ENCODE measurements around the gene WDR47.
"Not testable (repeated sequence)": the region's sequence is repeated elsewhere in the genome, so short reads cannot be mapped to it uniquely, and the experiment has no call there.

WDR47 gene

DNA sequence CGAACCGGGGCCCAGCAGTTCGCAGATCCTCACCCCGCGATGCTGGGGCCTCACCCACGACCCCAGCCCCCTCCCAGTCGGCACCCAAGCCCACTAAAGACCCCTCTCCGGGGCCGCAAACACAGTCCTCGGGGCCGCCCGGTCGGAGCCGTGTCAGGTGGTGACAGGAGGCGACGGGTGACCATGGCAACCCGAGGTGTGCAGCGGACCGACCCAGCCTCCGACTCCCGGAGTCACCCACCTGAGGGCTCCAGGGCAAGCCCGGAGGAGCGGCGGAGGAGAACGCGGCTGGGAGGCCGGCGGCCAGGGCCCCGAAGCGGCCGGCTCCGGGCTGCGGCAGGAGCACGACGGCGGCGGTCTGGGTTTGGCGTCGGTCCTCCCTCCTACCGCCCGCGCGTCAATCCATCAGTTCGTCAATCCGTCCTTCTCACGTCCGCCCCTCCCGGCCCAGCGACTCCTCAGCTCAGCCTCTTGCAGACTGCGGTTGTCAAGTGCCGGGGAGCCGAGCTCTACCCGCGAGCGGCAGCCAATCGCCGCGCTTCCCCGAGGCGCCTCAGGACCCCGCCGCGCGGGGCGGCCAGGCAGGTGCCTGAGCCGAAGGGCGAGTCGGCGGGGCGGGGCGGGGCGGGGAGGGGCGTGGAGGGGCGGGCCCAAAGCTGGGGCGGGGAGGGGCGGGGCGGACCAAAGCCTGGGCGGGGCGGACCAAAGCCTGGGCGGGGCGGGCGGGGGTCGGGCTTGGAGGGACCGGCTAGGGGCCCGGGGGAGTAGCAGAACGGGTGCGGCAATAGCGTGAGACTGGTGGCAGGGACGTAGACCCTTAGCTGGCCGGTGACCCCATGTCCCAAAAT is at the start of gene WDR47:
Gene WDR47, minus strand, starts transcription at position 482 of the 848 bp plus-strand sequence. CDS start 18,590 bp downstream, outside the sequence.
- peak; percentile 97 for DNase-seq

DNA sequence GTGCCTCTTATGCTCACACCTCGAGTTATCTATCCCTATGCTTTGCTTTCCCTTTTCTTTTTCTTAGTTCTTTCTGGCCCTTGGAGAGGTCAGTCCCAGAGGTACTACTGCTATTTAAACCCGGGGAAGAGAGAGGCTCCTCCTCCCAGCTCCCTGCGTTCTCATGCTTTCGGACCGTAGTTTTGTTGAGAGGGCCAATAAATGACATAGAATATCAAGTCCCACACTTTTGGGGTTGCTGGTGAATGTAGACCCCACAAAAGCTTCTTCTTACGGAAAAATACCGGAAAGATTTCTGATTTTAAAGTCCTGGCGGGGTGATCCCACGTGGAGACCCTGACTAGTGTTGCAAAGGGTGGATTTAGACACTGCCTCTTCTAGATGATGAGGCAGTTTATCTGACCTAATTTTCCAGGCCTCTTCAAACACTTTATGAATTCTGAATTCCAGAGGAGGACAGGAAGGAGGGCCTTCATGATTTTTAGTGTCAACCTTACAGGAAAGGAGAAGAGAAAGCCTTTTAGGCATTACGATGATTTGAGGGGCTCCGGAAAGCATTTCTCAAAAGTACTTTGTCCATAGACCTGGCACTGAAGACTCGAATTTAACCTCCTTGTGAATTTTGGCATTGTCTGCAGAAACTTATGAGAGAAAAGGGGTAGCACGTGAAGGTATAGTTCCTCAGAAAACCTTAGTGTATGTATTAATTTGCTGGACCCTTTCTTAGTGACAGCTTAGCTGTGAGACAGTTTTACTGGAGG is 49.4 kb upstream of the WDR47 start:
- DNase-seq = no peak

DNA sequence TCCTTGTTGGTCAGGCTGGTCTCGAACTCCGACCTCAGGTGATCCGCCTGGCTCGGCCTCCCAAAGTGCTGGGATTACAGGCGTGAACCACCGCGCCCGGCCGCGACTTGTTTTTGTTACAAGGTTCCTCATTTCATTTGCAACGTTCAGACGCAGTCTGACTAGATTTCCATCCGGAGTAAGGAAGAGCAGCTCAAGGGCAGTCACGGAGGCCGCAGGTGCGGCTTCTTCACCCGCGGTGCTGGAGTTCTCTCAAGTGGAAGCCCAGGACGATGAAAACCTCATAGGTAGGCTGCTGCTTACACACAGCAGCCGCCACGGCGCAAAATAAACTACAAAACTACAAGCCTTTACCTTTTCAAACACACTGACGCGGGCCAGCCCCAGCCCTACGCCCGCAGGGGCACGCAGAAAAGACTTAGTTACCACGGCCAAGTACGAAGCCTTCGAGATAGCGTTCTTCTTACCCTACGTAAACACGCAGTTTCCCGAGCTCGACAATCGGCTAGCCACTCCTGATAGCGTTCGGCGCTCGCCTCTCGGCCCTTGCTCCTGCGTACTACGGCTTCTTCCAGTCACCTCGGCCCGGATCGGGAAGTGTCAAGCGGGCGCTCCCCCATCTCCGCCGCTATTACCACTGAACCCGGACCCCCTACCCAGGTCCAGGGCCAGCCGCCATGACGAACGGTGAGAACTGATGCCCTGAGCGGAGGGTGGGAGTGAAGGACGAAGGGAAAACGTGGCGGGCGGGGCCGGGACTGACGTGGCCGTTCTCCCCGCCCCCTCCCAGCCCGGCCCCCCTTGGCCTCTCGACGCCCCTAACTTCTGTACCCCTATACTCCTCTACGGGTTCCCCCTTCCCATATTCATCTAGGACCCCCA is 48.5 kb upstream of the WDR47 start, which contains the start of gene TMEM167B:
Gene TMEM167B, plus strand, starts transcription at position 569 of the 882 bp plus-strand sequence. Its CDS starts 109 bp downstream, at position 678.
- peak; percentile 90 for DNase-seq

DNA sequence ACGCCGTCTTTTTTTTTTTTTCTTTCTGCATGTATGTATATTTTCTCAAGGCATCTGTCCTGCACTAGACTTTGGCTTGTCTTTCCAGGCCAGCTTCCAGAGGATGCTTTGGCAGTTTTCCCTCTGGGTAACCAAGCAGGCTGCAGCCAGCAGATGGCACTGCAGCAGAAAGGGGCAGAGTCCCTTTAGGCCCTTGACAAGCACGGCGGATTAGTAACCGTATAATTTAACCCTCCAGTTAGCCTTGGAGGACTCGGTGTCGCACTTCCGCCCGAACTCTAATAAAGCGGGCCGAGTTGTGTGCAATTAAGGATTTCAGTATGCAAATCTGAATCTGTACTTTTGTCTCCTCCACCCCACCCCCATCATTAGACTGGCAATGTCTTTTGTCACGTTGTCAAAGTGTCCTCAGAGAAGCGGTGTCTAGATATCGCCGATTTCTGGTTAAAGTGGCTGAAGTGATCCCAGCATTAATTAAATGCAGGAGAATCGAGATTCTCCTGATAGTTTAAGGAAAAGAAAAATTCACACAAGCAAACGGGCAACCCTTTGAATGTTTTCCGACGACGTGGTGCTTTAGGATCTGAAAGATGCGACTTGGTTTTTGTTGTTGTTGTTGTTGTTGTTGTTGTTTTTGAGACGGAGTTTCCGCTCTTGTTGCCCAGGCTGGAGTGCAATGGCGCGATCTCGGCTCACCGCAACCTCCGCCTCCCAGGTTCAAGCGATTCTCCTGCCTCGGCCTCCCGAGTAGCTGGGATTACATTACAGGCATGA is 47.5 kb upstream of the WDR47 start:
- peak; percentile 51 for DNase-seq

DNA sequence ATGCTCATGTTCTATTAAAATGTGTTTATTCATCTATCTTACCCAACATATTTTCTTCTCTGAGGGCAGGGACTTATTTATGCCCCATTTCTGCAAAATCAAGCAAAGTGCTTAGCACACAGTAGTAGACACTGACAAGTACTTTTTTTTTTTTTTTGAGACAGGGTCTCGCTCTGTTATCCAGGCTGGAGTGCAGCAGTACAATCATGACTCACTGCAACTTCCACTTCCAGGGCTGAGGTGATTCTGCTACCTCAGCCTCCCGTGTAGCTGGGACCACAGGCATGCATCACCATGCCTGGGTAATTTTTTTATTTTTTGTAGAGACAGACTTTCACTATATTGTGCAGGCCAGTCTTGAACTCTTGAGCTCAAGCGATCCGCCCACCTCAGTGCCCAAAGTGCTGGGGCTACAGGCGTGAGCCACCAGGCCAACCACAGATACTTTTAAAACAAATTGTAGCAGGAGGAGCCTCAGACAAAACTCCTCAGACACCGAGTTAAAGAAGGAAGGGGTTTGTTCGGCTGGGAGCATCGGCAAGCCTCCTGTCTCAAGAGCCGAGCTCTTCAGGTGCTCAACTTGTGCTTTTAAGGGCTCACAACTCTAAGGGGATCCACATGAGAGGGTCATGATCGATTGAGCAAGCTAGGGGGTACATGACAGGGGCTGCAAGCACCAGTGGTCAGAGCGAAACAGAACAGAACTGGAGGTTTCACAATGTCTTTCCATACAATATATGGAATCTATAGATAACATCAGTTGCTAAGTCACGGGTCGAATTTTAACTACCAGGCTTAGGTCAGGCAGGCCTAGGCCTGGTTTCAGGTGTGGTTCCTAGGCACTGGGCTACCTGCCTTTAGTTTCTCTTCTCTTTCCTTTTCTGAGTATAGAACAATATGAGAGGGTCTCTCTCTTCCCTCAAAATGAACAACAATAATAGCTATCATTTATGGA is 42.9 kb upstream of the WDR47 start:
- no peak for DNase-seq

DNA sequence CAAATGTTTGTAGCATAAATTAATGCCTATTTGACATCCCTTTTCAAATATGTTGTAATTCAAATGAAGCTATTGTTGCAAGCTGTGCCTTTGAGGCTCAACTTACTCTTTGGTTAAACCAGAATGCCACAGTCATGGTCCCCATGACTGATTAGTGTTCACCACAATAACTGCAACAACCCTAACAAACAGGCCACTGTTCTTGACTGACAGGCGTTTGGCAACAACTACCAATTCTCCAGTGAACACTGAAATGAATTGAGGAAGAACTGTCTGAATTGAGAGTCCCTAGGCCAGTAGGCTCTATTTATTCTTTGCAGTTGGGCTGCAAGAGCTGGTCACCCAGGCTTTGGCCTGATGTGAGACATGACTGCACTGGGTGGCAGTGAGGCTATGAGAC is 42.0 kb upstream of the WDR47 start:
- DNase-seq = no peak

DNA sequence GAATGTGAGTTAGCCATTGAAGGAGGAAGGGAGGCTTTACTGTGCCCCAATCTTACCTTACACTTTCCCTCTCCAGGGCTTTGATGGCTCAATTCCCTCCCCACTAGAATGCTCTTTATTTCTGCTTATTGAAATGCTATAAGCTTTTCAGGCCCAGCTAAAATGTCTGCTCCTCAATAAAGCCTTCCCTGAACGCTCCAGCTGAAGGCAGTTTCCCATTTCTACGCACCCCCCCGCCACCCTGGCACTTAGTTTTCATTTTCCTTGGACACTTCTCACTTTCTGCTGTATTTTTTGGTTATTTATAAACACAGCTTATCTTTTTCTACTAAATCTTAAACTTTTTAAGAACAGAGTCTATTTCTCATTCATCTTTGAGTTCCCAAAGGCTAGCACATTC is 41.6 kb upstream of the WDR47 start:
- no peak for DNase-seq

DNA sequence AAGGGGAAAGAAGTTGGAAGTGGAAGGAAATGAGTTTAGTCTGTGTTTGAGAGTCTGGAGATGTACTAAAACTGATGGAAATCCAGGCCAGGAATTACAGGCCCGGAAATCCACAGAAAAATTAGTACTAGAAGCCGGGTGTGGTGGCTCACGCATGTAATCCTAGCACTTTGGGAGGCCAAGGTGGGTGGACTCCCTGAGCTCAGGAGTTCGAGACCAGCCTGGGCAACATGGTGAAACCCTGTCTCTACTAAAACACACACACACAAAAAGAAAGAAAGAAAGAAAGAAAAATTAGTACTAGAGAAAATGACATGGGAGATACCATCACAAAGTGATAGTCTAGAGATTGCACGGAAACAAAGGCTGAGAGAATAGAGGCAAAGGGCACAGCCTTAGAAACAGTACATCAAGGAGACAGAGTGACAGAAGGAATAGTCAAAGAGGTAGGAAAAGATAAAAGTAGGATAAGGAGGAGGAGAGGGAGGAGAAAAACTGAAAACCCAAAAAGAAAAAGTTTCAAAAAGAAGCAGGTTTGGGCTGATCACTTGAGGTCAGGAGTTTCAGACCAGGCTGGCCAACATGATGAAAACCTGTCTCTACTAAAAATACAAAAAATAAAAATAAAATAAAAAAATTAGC is 38.7 kb upstream of the WDR47 start:
- no peak for DNase-seq

DNA sequence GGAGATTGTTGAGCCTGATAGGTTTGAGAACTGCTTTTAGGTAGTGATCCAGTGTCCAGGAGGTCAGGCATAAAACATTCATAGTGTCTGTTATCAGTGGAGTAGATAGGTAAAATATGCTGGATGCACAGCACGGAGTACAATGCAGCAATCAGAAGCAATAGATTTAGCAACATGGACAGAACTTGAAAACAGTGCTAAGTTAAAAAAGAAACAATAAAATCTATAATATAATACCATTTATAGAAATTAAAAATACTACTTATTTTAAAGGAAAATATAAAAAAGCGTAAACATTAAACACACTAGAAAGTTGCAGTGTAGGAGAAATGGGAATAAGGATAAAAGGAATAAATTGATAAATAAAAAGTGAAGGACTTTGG is 37.3 kb upstream of the WDR47 start:
- no peak for DNase-seq

DNA sequence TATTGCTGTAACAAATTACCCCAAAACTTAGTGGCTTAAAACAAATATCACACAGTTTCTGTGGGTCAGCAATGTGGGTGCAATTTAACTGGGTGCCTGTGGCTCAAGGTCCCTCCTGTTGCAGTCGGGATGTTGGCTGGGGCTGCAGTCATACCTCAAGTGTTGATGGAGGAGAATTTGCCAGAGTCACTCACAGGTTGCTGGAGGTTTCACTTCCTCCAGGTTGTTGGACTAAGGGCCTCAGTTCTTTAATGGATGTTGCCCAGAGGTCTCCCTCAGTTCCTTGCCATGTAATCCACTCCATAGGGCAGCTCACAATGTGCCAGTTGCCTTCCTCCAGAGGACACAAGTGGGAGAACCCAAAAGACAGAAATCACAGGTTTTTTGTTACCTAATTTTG is 36.4 kb upstream of the WDR47 start:
- no peak for DNase-seq

DNA sequence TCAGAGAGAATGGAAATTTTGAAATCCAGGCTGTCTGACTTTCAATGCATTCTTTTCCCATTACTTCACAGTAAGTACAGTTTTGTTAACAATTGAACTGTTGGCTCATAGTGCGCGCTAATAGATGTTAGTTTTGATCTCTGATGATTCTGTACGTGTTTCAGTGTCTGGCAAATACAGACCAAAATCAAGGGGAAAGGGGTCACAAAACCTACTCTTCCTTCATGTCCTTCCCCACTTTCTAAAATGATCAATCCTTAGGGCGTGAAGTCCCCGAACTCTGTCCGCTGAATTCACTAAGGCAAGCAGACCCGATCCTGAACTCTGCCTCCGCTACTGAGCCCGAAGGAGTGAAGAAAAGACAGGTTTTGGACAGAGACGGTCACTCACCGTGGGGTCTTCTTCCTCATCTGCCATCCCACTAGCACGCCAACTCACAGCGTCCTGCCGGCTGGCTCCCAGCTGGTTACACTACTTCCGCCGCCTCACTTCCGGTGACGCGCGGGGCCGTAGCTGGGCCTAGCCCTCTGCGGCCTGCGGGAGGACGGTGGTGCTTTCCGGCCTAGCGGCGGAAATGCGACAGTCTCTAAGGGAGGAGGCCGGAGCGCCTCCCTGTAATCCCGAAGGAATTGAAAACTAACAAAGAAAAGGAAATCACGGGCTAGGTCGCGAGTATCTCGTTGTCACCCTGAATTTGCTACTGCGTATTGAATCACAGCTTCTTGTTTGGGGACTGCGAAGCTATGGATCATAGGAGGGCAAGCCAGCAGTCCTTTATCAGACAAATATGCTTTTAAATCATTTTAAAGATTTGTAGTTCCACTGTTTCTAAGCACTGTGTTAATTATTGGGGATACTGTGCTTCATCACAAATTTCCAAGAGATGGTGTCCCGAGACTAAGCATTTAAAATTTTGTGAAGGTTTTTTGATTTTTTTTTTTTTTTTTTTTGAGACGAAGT is 33.9 kb upstream of the WDR47 start, which contains the start of gene TAF13:
Gene TAF13, minus strand, starts transcription at position 473 of the 960 bp plus-strand sequence. Its CDS starts 56 bp downstream, at position 417.
- peak; percentile 89 for DNase-seq

DNA sequence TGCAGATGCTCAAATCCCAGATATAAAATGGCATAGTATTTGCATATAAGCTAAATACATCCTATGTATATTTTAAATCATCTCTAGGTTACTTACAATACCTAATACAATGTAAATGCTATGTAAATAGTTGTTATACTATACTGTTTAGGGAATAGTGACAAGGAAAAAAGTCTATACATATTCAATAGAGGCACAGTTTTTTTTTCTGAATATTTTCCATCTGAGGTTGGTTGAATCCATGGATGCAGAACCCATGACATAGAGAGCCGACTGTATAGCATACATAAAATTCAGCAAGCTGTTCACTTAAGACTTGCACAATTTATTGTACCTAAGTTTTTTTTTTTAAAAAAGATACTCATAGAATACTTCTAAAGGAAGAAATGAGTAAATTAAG is 27.4 kb upstream of the WDR47 start:
- no peak for DNase-seq

DNA sequence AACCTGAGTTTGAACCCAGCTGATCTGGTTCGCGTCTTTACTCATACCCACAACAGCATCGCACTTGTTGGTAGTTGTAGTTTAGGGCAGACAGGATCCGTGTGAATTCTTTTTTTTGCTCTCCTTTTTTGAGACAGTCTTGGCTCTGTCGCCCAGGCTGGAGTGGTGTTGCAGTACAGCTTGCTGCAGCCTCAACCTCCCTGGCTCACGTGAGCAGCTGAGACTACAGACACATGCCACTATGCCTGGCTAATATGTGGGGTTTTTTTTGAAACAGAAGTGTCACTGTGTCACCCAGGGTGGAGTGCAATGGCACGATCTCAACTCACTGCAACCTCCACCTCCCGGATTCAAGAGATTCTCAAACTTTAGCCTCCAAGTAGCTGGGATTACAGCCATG is 26.0 kb upstream of the WDR47 start:
- DNase-seq = no peak

DNA sequence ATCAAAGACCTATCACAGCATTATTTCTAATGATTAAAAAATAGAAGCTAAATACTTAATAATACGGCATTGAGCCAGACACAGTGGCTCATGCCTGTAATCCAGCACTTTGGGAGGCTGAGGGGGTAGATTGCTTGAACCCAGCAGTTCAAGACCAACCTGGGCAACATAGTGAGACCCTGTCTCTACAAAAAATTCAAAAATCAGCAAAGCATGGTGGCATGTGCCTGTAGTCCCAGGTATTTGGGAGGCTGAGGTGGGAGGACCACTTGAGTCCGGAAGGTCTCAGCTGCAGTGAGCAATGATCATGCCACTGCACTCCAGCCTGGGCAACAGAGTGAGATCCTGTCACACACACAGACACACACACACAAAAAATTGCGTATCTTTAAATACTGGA is 23.2 kb upstream of the WDR47 start:
- DNase-seq = no peak

DNA sequence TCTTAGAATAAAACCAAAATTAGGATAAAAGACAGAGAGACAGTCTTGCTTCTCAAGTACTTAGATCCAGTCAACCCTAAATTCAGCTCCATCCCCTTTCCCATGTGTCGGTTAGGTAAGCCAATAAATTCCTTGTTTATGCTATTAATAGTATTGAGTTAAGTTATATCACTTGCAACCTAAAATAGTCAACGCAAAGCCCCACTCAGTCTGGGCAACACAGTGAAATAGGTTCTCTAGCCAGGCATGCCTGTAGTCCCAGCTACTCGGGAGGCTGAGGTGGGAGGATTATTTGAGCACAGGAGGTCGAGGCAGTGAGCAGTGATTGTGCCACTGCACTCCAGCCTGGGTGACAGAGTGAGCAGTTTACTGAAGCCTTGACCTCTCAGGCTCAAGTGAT is 19.3 kb upstream of the WDR47 start:
- no peak for DNase-seq

DNA sequence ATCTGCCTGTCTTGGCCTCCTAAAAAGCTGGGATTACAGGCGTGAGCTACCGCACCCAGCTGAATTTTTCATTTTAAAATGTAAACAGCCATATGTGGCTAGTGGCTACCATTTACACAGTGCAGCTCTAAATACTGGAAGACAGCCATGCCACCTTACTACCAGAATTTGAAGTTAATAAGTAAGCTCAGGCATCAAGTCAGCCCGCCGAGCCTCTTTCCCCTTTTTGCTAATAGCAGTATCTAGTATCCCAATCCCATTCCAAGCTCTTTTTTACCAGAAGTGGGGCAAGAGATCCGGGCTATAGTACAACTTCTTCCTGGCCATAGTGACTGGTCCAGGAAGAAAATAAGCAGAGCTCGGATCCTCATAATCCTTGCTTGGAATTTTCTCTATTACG is 18.8 kb upstream of the WDR47 start:
- DNase-seq = no peak

DNA sequence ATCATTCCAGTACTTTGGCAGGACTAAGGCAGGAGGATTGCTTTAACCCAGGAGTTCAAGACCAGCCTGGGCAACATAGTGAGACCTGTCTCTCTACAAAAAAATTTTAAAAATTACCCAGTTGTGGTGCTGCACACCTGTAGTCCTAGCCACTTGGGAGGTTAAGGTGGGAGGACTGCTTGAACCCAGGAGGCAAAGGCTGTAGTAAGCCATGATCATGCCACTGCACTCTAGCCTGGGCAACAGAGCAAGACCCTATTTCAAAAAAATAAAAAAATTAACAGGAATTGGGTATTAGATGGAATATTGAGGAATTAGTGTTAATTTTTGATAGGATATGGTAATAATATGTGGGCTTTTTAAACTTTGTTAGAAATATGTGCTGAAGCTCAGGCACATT is 17.1 kb upstream of the WDR47 start:
- no peak for DNase-seq

DNA sequence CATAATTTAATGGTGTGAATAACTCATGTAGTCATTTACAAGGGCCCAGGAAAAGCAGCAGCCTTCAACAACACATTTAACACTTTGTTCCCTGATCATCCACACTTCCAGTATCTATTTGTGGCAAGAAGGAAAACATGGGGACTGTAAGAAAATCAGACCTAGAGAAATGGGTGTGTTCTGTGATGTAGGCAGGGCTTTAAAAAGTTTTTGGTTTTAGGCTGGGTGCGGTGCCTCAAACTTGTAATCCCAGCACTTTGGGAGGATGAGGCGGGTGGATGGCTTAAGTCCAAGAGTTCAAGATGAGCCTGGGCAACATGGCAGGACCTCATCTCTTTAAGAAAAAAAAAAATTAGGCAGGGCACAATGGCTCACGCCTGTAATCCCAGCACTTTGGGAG is 14.2 kb upstream of the WDR47 start:
- DNase-seq = no peak

DNA sequence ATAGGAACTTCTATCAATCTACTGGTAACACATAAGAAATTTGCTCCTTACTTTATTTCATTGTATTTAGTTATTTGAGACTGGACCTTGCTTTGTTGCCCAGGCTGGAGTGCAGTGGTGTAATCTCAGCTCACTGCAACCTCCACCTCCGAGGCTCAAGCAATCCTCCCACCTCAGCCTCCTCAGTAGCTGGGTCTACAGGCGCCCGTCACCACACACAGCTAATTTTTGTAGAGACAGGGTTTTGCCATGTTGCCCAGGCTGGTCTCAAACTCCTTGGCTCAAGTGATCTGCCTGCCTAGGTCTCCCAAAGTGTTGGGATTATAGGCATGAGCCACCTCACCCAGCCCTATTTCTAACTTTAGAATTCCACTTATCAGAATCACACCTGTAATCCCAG is 10.2 kb upstream of the WDR47 start:
- DNase-seq = not testable (repeated sequence)

Measured in CD4-positive, alpha-beta T cell treated with Interleukin-21 for 1 hour (primary cell).